Measurements from ENCODE around the gene TUBB4B.

GRCh38 chr9:137229903-137230704 lies 11.0 kb upstream of the TUBB4B start:
- no peak for TF ChIP-seq TAF1 (IDR thresholded peaks at IDR 0.05; ENCODE audit: borderline replicate concordance, low read depth, low read length)
- TF ChIP-seq POLR2A (IDR thresholded peaks at IDR 0.05; ENCODE audit: low read depth, low read length): no peak
- no peak for TF ChIP-seq POLR2AphosphoS5 (IDR thresholded peaks at IDR 0.05; ENCODE audit: low read depth, low read length)
